MCF 10A (cell line): ENCODE data around the gene SURF4. TPM values are rescaled to one million over a fixed set of nuclear protein-coding genes. Genes with fewer than 3 reads are reported as not detected.
"Not testable (repeated sequence)": the region's sequence is repeated elsewhere in the genome, so short reads cannot be mapped to it uniquely, and the experiment has no call there.

Experiments
- BruUV-seq: library from RNA; stranded (reverse); fragments of 400-500 nt; replicated peaks from 2 replicates; lab custom pipeline; 2021; lab: Mats Ljungman, UMichigan
- CTCF ChIA-PET: fragments of 300-600 bp; sonication (Branson Sonifier 250); formaldehyde crosslinking; extraction: SDS; loops from one replicate; lab custom pipeline; 2021; ENCODE audit warnings: antibody characterized with exemption, inconsistent platforms; lab: Yijun Ruan, JAX
- POLR2A ChIA-PET: fragments of 300-600, 350-650 bp; sonication (Branson Sonifier 250); formaldehyde crosslinking; extraction: SDS; loops from one replicate; lab custom pipeline; 2020; ENCODE audit warnings: antibody characterized with exemption, inconsistent platforms; lab: Yijun Ruan, JAX
- DNase-seq: peaks from one replicate; pipeline ENCODE4 v3.0.0-alpha.2; 2018; ENCODE audit not compliant: unreplicated experiment
- H3K27ac Mint-ChIP-seq: one replicate; pipeline ENCODE4 v1.8.0; 2022; ENCODE audit warnings: mild to moderate bottlenecking, low read depth, mixed read lengths; ENCODE audit not compliant: unreplicated experiment
- H3K27me3 Mint-ChIP-seq: one replicate; pipeline ENCODE4 v1.8.0; 2022; ENCODE audit warnings: mixed read lengths; ENCODE audit not compliant: insufficient read depth, unreplicated experiment
- H3K36me3 Mint-ChIP-seq: one replicate; pipeline ENCODE4 v1.8.0; 2022; ENCODE audit warnings: mild to moderate bottlenecking, moderate library complexity, mixed read lengths; ENCODE audit not compliant: insufficient read depth, unreplicated experiment
- H3K4me1 Mint-ChIP-seq: one replicate; pipeline ENCODE4 v1.8.0; 2022; ENCODE audit warnings: mixed read lengths; ENCODE audit not compliant: insufficient read depth, unreplicated experiment
- H3K4me3 Mint-ChIP-seq: one replicate; pipeline ENCODE4 v1.8.0; 2022; ENCODE audit warnings: mild to moderate bottlenecking, moderate library complexity, mixed read lengths; ENCODE audit not compliant: unreplicated experiment
- H3K9me3 Mint-ChIP-seq: one replicate; pipeline ENCODE4 v1.8.0; 2022; ENCODE audit warnings: mixed read lengths; ENCODE audit not compliant: unreplicated experiment
- intact Hi-C: fragments of 100-400 bp; cut with micrococcal nuclease; formaldehyde crosslinking; loops from 2 replicates; pipeline ENCODE4 v1.14.1; 2022
- total RNA-seq: library from RNA; stranded (reverse); gene quantifications from 2 replicates; pipeline ENCODE4 v1.2.3, GENCODE V29; 2022
- TF ChIP-seq, protein P1 (sequence below): fragments of 200-600 bp; IDR thresholded peaks from one replicate; pipeline ENCODE4 v1.8.0; 2022; ENCODE audit warnings: antibody characterized with exemption, mild to moderate bottlenecking; ENCODE audit not compliant: unreplicated experiment

Gene SURF4
- total RNA-seq, 1 experiment from 2014 or later, result 198 TPM

DNA sequence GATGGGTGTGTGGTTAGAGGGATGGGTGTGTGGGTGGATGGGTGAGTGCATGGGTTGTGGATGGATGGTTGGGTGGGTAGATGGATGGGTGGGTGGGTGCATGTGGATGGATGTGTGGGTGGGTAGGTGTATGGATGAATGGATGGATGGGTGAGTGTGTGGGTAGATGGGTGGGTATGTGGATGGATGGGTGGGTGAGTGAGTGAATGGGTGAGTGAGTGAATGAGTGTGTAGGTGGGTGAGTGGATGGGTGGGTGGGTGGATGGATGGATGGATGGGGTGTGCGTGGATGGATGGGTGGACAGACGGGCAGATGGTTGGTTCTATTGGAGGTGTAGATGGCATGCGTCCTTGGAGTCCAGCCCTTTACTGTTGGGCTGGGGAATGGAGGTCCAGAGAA is 17.5 kb upstream of the SURF4 start:
- no peak for DNase-seq
- no TSS peak for BruUV-seq
- TF ChIP-seq, protein P1, sequence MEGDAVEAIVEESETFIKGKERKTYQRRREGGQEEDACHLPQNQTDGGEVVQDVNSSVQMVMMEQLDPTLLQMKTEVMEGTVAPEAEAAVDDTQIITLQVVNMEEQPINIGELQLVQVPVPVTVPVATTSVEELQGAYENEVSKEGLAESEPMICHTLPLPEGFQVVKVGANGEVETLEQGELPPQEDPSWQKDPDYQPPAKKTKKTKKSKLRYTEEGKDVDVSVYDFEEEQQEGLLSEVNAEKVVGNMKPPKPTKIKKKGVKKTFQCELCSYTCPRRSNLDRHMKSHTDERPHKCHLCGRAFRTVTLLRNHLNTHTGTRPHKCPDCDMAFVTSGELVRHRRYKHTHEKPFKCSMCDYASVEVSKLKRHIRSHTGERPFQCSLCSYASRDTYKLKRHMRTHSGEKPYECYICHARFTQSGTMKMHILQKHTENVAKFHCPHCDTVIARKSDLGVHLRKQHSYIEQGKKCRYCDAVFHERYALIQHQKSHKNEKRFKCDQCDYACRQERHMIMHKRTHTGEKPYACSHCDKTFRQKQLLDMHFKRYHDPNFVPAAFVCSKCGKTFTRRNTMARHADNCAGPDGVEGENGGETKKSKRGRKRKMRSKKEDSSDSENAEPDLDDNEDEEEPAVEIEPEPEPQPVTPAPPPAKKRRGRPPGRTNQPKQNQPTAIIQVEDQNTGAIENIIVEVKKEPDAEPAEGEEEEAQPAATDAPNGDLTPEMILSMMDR, result no peak
- intact Hi-C loops, result no loop called here
- CTCF ChIA-PET, result no interaction called here
- POLR2A ChIA-PET, result no interaction called here
- H3K36me3 Mint-ChIP-seq, result no peaks in the 10 kb centered on the region
- peaks cover 36% of the 10 kb centered on the region for H3K27me3 Mint-ChIP-seq
- H3K9me3 Mint-ChIP-seq, result no peaks in the 10 kb centered on the region
- no peak overlapping the region for H3K4me3 Mint-ChIP-seq
- H3K27ac Mint-ChIP-seq, result no peak overlapping the region
- H3K4me1 Mint-ChIP-seq, result no peaks in the 10 kb centered on the region

DNA sequence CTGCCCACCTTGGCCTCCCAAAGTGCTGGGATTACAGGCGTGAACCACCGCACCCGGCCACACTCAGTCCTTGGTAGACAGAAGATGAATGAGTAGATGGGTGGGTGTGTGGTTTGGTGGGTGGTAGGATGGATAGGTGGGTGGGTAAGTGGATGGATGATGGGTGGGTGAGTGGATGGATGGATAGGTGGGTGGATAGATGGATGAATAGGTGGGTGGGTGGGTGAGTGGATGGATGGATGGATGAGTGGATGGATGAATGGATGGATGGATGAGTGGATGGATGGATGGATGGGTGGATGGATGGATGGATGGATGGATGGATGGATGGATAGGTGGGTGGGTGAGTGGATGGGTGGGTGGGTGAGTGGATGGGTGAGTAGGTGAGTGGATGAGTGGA is 16.4 kb upstream of the SURF4 start:
- H3K4me1 Mint-ChIP-seq, intact Hi-C loops, H3K27ac Mint-ChIP-seq, BruUV-seq, POLR2A ChIA-PET, CTCF ChIA-PET, H3K9me3 Mint-ChIP-seq, H3K36me3 Mint-ChIP-seq, H3K4me3 Mint-ChIP-seq, DNase-seq: not testable (repeated sequence)
- peaks cover 30% of the 10 kb centered on the region for H3K27me3 Mint-ChIP-seq

DNA sequence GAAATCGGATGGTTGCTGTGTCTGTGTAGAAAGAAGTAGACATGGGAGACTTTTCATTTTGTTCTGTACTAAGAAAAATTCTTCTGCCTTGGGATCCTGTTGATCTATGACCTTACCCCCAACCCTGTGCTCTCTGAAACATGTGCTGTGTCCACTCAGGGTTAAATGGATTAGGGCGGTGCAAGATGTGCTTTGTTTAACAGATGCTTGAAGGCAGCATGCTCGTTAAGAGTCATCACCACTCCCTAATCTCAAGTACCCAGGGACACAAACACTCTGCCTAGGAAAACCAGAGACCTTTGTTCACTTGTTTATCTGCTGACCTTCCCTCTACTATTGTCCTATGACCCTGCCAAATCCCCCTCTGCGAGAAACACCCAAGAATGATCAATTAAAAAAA is 15.6 kb upstream of the SURF4 start:
- intact Hi-C loops, DNase-seq, POLR2A ChIA-PET: not testable (repeated sequence)

DNA sequence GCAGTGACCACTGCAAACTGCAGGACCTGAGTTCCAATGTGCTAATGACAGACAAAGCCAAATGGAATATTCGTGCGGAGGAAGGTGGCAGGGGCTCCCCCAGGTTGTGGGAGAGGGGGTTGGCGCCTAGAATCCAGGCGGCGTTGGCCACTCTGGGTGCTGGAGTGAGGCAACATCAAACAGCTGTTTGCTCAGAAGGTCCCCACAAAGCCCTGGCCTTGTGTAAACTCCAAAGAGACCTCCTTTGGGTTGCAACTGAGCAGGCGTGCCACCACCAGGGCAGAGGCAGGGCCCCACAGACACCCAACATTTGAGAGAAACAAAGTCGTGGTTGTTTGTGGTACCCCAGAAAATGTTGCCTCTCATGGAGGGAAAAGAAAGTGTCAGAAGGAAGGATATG is 14.9 kb upstream of the SURF4 start:
- CTCF ChIA-PET, result interaction anchor here (0.6 kb wide), 1 partner anchor 363 kb away, joined by 3 read pairs; no protein-coding TSS in a partner anchor
- intact Hi-C loops, result no loop called here
- Mint-ChIP-seq H3K27ac (no peak overlapping the region), H3K27me3 (peaks cover 15% of the 10 kb centered on the region), H3K4me1 (no peaks in the 10 kb centered on the region), H3K9me3 (no peaks in the 10 kb centered on the region), H3K36me3 (no peaks in the 10 kb centered on the region), H3K4me3 (no peak overlapping the region)
- DNase-seq, result no peak
- TF ChIP-seq, protein P1, result no peak
- BruUV-seq, result no TSS peak
- POLR2A ChIA-PET, result no interaction called here

More for the DNA sequence above, 15.6 kb upstream of the SURF4 start:
- H3K9me3 Mint-ChIP-seq, H3K4me3 Mint-ChIP-seq, CTCF ChIA-PET, BruUV-seq, H3K36me3 Mint-ChIP-seq, H3K27ac Mint-ChIP-seq, H3K4me1 Mint-ChIP-seq: not testable (repeated sequence)
- peaks cover 22% of the 10 kb centered on the region for H3K27me3 Mint-ChIP-seq

DNA sequence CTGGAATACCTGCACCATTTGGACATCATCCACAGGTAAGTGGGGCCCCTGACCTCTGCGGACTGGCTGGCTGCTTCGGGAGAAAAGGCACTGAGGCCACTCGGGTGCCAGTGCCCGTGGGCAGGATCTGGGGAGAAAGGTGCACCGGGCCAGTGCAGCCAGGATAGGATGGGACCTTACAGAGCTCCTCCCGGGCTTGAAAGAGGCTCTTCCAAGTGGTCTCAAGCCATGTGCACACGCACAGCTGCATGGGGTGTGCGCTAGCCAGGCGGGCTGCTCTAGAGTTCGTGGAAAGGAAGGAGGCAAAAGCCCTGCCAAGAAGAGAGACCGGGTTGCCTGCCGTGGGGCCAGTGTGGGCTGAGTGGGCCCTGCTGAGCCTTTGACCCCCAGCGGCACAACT is 13.7 kb upstream of the SURF4 start:
- BruUV-seq, result no TSS peak
- intact Hi-C loops, result no loop called here
- no peaks in the 10 kb centered on the region for H3K4me1 Mint-ChIP-seq
- H3K27me3 Mint-ChIP-seq, result peaks cover 3% of the 10 kb centered on the region
- TF ChIP-seq, protein P1, result no peak
- no peak overlapping the region for H3K4me3 Mint-ChIP-seq
- ChIA-PET POLR2A (no interaction called here), CTCF (interaction anchor here (0.9 to 1.3 kb wide), 3 partner anchors 15 to 204 kb away, joined by 3 read pairs; no protein-coding TSS in a partner anchor)
- no peaks in the 10 kb centered on the region for H3K36me3 Mint-ChIP-seq
- H3K27ac Mint-ChIP-seq, result no peak overlapping the region
- no peaks in the 10 kb centered on the region for H3K9me3 Mint-ChIP-seq
- no peak for DNase-seq
